HL-60 (cell line): ENCODE measurements around the gene SHOX.

Experiments used
- GABPA ChIP-seq: IDR thresholded peaks from 2 replicates; pipeline ENCODE4 v1.6.1; 2012; ENCODE audit warnings: low read depth
- POLR2AphosphoS5 ChIP-seq: IDR thresholded peaks from 2 replicates; pipeline ENCODE4 v1.6.1; 2012; ENCODE audit warnings: low read depth
- SPI1 ChIP-seq: IDR thresholded peaks from 2 replicates; pipeline ENCODE4 v1.6.1; 2012; ENCODE audit warnings: low read depth, mild to moderate bottlenecking, borderline replicate concordance
- TF ChIP-seq, protein P1 (sequence below): IDR thresholded peaks from one replicate; pipeline ENCODE4 v1.5.1; 2011; ENCODE audit warnings: low read length, control low read depth, inconsistent platforms; ENCODE audit not compliant: insufficient read depth
- TF ChIP-seq, protein P2 (sequence below): IDR thresholded peaks from 2 replicates; pipeline ENCODE4 v1.6.1; 2012; ENCODE audit warnings: low read depth; ENCODE audit not compliant: insufficient replicate concordance

DNA sequence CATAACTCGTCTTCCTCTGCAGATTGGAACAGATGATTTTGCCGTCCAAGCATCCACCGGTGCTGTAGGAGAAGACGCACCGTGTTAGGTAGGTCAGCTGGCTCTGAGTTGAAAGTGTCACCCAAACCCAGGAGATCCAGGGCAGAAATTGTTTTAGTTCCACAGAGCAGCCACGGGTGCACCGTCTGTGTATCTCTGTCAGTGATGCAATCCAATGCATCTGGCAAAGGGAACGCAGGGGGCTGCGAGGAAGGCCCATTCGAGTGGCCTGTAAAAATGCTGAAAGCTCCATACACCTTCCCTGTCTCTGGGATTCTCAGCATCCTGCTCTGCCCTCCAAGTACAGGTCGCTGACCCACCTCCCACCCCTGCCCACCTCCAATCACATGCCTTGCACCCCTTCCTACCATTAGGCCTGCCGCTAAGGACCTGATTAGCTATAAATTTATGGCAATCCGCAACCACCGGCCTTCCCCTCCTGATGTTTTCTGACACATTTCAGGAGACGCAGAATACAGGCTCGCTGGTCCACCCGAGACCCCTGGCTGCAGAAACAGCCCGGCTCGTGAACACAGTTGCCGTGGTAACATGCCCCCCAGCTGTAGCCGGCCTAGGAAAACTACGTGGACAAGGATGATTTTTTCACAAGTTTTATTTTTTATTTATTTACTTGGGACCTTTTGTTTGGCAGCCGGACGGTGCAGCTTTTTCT lies 39.7 kb upstream of the SHOX start:
- TF ChIP-seq, protein P1, sequence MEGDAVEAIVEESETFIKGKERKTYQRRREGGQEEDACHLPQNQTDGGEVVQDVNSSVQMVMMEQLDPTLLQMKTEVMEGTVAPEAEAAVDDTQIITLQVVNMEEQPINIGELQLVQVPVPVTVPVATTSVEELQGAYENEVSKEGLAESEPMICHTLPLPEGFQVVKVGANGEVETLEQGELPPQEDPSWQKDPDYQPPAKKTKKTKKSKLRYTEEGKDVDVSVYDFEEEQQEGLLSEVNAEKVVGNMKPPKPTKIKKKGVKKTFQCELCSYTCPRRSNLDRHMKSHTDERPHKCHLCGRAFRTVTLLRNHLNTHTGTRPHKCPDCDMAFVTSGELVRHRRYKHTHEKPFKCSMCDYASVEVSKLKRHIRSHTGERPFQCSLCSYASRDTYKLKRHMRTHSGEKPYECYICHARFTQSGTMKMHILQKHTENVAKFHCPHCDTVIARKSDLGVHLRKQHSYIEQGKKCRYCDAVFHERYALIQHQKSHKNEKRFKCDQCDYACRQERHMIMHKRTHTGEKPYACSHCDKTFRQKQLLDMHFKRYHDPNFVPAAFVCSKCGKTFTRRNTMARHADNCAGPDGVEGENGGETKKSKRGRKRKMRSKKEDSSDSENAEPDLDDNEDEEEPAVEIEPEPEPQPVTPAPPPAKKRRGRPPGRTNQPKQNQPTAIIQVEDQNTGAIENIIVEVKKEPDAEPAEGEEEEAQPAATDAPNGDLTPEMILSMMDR = no peak
- TF ChIP-seq POLR2AphosphoS5 = no peak
- TF ChIP-seq SPI1 = no peak
- TF ChIP-seq, protein P2, sequence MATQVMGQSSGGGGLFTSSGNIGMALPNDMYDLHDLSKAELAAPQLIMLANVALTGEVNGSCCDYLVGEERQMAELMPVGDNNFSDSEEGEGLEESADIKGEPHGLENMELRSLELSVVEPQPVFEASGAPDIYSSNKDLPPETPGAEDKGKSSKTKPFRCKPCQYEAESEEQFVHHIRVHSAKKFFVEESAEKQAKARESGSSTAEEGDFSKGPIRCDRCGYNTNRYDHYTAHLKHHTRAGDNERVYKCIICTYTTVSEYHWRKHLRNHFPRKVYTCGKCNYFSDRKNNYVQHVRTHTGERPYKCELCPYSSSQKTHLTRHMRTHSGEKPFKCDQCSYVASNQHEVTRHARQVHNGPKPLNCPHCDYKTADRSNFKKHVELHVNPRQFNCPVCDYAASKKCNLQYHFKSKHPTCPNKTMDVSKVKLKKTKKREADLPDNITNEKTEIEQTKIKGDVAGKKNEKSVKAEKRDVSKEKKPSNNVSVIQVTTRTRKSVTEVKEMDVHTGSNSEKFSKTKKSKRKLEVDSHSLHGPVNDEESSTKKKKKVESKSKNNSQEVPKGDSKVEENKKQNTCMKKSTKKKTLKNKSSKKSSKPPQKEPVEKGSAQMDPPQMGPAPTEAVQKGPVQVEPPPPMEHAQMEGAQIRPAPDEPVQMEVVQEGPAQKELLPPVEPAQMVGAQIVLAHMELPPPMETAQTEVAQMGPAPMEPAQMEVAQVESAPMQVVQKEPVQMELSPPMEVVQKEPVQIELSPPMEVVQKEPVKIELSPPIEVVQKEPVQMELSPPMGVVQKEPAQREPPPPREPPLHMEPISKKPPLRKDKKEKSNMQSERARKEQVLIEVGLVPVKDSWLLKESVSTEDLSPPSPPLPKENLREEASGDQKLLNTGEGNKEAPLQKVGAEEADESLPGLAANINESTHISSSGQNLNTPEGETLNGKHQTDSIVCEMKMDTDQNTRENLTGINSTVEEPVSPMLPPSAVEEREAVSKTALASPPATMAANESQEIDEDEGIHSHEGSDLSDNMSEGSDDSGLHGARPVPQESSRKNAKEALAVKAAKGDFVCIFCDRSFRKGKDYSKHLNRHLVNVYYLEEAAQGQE = no peak
- no peak for TF ChIP-seq GABPA
